GM12878 (cell line): ENCODE measurements around the gene USP34. TPM values are rescaled to one million over a fixed set of nuclear protein-coding genes. Genes with fewer than 3 reads are reported as not detected.

Source experiments
- CEBPB ChIP-seq, 2 experiments: fragments of 150-350 bp in 1 of 2; IDR thresholded peaks; 2 replicates each; pipeline ENCODE4 v1.6.1; 2012 to 2014; ENCODE audit warnings: low read depth in 2 of 2, low read length in 2 of 2, borderline replicate concordance in 1 of 2, inconsistent platforms in 1 of 2
- MYB ChIP-seq: fragments of 150-350 bp; IDR thresholded peaks from 2 replicates; pipeline ENCODE4 v1.6.1; 2014; ENCODE audit warnings: mild to moderate bottlenecking, low read depth, low read length, borderline replicate concordance
- RAD21 ChIP-seq: IDR thresholded peaks from 2 replicates; pipeline ENCODE4 v1.6.1; 2011; ENCODE audit warnings: mild to moderate bottlenecking, low read depth, low read length, moderate library complexity; ENCODE audit not compliant: insufficient read depth
- SMC3 ChIP-seq: IDR thresholded peaks from 2 replicates; pipeline ENCODE4 v1.6.1; 2011; ENCODE audit warnings: low read length, improper control_type of control experiment, borderline replicate concordance
- polyA plus RNA-seq, 11 experiments: library from polyadenylated mRNA; depleted of rRNA in 4 of 11; unstranded in 6 of 11; stranded (reverse) in 5 of 11; fragments of >200 nt; fragmentation: Nextera tagmentation in 4 of 11; fragmentation: Illumina TruSeq in 1 of 11; extraction: Ambion mirVana in 4 of 11; extraction: Trizol in 1 of 11; gene quantifications; 1 replicate in 1 of 11; 2 replicates in 10 of 11; pipeline versions ENCODE4 v1.2.1 to v1.2.3, GENCODE V29; 2011 to 2016; ENCODE audit warnings: inconsistent platforms in 2 of 11, missing spikeins in 2 of 11, low read depth in 1 of 11
- total RNA-seq, 4 experiments: library from RNA; depleted of rRNA in 3 of 4; stranded (reverse); fragments of >200 nt in 3 of 4; fragmentation: Illumina TruSeq in 1 of 4; extraction: Trizol in 1 of 4; gene quantifications; 2 replicates each; pipeline versions ENCODE4 v1.2.1 to v1.2.3, GENCODE V29; 2013 to 2021
- TF ChIP-seq, protein P1 (sequence below): fragments of 450-650 bp; IDR thresholded peaks from 2 replicates; pipeline ENCODE4 v1.6.1; 2018; ENCODE audit warnings: mild to moderate bottlenecking, low read depth, moderate library complexity; ENCODE audit not compliant: partially characterized antibody
- TF ChIP-seq, protein P2 (sequence below): fragments of 450-650 bp; IDR thresholded peaks from 2 replicates; pipeline ENCODE4 v1.6.1; 2017; ENCODE audit warnings: borderline replicate concordance
- TF ChIP-seq, protein P3 (sequence below): fragments of 150-350 bp; IDR thresholded peaks from 2 replicates; pipeline ENCODE4 v1.6.1; 2016; ENCODE audit warnings: low read depth, low read length

Gene USP34
- total and polyA plus RNA-seq, 10 of the 15 experiments (the other 5 are each of a cell fraction or from before 2014, with no cell fraction given), result 26.2 to 106 (median 62.1) TPM

DNA sequence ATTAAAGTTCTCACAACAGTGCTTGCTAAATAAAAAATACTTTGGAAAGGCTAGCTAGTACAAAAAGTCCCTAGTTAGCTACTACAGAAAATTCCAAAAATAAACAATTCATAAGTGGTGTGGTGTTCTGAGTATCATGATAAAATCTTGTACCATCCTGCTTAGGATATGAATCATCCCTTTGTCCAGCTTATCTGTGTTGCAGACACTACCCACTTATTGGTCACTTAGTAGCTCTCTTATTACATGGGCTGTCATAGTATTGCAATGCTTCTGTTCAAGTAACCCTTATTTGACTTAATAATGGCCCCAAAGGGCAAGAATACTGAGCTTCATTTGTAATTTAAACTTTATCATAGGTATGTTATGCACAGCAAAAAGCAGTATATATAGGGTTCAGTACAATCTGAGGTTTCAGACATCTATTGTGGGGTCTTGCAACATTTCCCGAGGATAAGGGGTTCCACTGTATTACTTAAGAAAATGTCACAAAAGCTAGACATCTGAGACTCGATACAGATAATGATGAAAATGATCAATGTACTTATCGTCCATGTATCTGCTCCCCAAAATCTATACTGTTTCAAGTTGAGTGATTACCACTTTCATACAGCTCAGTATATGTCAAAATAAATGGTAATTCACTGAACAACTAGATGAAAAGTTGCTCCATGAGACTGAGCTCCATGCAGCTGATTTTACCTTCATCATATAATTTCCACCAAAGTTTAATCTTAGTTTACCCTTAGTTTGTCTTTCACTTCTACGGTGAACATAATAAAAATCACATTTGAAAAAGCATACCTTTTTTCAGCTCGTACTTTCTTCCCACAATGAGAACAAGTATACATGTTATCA, 215.1 kb downstream of the USP34 start (continued):
- TF ChIP-seq, protein P1, sequence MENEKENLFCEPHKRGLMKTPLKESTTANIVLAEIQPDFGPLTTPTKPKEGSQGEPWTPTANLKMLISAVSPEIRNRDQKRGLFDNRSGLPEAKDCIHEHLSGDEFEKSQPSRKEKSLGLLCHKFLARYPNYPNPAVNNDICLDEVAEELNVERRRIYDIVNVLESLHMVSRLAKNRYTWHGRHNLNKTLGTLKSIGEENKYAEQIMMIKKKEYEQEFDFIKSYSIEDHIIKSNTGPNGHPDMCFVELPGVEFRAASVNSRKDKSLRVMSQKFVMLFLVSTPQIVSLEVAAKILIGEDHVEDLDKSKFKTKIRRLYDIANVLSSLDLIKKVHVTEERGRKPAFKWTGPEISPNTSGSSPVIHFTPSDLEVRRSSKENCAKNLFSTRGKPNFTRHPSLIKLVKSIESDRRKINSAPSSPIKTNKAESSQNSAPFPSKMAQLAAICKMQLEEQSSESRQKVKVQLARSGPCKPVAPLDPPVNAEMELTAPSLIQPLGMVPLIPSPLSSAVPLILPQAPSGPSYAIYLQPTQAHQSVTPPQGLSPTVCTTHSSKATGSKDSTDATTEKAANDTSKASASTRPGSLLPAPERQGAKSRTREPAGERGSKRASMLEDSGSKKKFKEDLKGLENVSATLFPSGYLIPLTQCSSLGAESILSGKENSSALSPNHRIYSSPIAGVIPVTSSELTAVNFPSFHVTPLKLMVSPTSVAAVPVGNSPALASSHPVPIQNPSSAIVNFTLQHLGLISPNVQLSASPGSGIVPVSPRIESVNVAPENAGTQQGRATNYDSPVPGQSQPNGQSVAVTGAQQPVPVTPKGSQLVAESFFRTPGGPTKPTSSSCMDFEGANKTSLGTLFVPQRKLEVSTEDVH, result no peak
- TF ChIP-seq, protein P2, sequence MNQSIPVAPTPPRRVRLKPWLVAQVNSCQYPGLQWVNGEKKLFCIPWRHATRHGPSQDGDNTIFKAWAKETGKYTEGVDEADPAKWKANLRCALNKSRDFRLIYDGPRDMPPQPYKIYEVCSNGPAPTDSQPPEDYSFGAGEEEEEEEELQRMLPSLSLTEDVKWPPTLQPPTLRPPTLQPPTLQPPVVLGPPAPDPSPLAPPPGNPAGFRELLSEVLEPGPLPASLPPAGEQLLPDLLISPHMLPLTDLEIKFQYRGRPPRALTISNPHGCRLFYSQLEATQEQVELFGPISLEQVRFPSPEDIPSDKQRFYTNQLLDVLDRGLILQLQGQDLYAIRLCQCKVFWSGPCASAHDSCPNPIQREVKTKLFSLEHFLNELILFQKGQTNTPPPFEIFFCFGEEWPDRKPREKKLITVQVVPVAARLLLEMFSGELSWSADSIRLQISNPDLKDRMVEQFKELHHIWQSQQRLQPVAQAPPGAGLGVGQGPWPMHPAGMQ, result no peak
- TF ChIP-seq SMC3 (no peak), CEBPB (IDR thresholded peaks at IDR 0.05; ENCODE audit: borderline replicate concordance in 1 of 2, low read depth in 2 of 2, low read length in 2 of 2) (no peak), MYB (no peak), RAD21 (no peak)
- TF ChIP-seq, protein P3, sequence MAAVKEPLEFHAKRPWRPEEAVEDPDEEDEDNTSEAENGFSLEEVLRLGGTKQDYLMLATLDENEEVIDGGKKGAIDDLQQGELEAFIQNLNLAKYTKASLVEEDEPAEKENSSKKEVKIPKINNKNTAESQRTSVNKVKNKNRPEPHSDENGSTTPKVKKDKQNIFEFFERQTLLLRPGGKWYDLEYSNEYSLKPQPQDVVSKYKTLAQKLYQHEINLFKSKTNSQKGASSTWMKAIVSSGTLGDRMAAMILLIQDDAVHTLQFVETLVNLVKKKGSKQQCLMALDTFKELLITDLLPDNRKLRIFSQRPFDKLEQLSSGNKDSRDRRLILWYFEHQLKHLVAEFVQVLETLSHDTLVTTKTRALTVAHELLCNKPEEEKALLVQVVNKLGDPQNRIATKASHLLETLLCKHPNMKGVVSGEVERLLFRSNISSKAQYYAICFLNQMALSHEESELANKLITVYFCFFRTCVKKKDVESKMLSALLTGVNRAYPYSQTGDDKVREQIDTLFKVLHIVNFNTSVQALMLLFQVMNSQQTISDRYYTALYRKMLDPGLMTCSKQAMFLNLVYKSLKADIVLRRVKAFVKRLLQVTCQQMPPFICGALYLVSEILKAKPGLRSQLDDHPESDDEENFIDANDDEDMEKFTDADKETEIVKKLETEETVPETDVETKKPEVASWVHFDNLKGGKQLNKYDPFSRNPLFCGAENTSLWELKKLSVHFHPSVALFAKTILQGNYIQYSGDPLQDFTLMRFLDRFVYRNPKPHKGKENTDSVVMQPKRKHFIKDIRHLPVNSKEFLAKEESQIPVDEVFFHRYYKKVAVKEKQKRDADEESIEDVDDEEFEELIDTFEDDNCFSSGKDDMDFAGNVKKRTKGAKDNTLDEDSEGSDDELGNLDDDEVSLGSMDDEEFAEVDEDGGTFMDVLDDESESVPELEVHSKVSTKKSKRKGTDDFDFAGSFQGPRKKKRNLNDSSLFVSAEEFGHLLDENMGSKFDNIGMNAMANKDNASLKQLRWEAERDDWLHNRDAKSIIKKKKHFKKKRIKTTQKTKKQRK, result no peak
